NCI-H2227 treated with DMSO at 0.1 percent for 48 hours (cell line): ENCODE results near the gene PURB.
"Not testable (repeated sequence)": the region's sequence is repeated elsewhere in the genome, so short reads cannot be mapped to it uniquely, and the experiment has no call there.

Experiments
- DNase-seq: peaks from one replicate; lab custom pipeline; 2025; lab: John Stamatoyannopoulos, UW

Gene PURB

GRCh38 chr7:44891791-44892190 lies 6.5 kb upstream of the PURB start:
- DNase-seq = no peak

GRCh38 chr7:44891372-44891771 lies 6.0 kb upstream of the PURB start:
- DNase-seq = no peak

GRCh38 chr7:44889086-44889781 lies 3.9 kb upstream of the PURB start:
- DNase-seq = no peak

- no peak for DNase-seq
These were observed 2.0 kb upstream of the PURB start for GRCh38 chr7:44887293-44887692.

- no peak for DNase-seq
These were observed 523 bp downstream of the PURB start for GRCh38 chr7:44884621-44885393.

GRCh38 chr7:44883961-44884620 lies 1.2 kb downstream of the PURB start:
- DNase-seq = no peak

- DNase-seq = no peak
These were observed 2.4 kb downstream of the PURB start for GRCh38 chr7:44882899-44883298.

GRCh38 chr7:44881610-44882009 lies 3.7 kb downstream of the PURB start:
- DNase-seq = peak; percentile 67

- DNase-seq = no peak
These were observed 4.2 kb downstream of the PURB start for GRCh38 chr7:44881066-44881600.

- peak; percentile 94 for DNase-seq
These were observed 4.9 kb downstream of the PURB start for GRCh38 chr7:44880317-44881018.

- no peak for DNase-seq
These were observed 8.9 kb downstream of the PURB start for GRCh38 chr7:44876393-44876792.

GRCh38 chr7:44875241-44875640 lies 10.1 kb downstream of the PURB start:
- DNase-seq = no peak

GRCh38 chr7:44872787-44873186 lies 12.5 kb downstream of the PURB start:
- no peak for DNase-seq

- DNase-seq = not testable (repeated sequence)
These were observed 13.4 kb downstream of the PURB start for GRCh38 chr7:44871918-44872317.

GRCh38 chr7:44870780-44871179 lies 14.6 kb downstream of the PURB start:
- DNase-seq = not testable (repeated sequence)

- not testable (repeated sequence) for DNase-seq
These were observed 15.0 kb downstream of the PURB start for GRCh38 chr7:44870336-44870735.

GRCh38 chr7:44867073-44867995 lies 18.0 kb downstream of the PURB start:
- no peak for DNase-seq

GRCh38 chr7:44861949-44862348 lies 23.4 kb downstream of the PURB start:
- DNase-seq = not testable (repeated sequence)

GRCh38 chr7:44858161-44858560 lies 27.2 kb downstream of the PURB start:
- no peak for DNase-seq

- no peak for DNase-seq
These were observed 30.5 kb downstream of the PURB start for GRCh38 chr7:44854644-44855364.
